GM10248 (cell line): Measurements from ENCODE around the gene ZNF71.
A peak's percentile ranks its signal among the peaks of the same experiment; 100 is the strongest.

Experiments
- CTCF ChIA-PET: fragments of 300-600 bp; sonication (Branson Sonifier 250); formaldehyde crosslinking; extraction: SDS; loops from one replicate; lab custom pipeline; 2021; ENCODE audit warnings: antibody characterized with exemption; lab: Yijun Ruan, JAX
- POLR2A ChIA-PET: fragments of 350-650 bp; sonication (Branson Sonifier 250); formaldehyde crosslinking; extraction: SDS; loops from one replicate; lab custom pipeline; 2020; ENCODE audit warnings: antibody characterized with exemption; lab: Yijun Ruan, JAX
- DNase-seq: peaks from one replicate; pipeline ENCODE4 v3.0.0; 2012; ENCODE audit errors: extremely low spot score
- CTCF ChIP-seq: IDR thresholded peaks from 2 replicates; pipeline ENCODE4 v1.5.1; 2012; ENCODE audit warnings: mild to moderate bottlenecking, low read depth; ENCODE audit errors: extremely low read depth, missing control alignments, control extremely low read depth

ZNF71 gene

GRCh38 chr19:56567274-56568120, 27.6 kb upstream of the ZNF71 start, which contains the start of gene ZNF470:
TSS of gene ZNF470 (plus strand) at chr19:56567468. CDS start at chr19:56570312, 2,844 bp downstream.
- ChIA-PET POLR2A (no interaction called here), CTCF (no interaction called here)
- peak; percentile 96 for DNase-seq
- TF ChIP-seq CTCF, result no peak

- ChIA-PET CTCF (no interaction called here), POLR2A (no interaction called here)
- DNase-seq, result no peak
- TF ChIP-seq CTCF, result no peak
These were observed 22.5 kb upstream of the ZNF71 start for GRCh38 chr19:56572589-56572988.

GRCh38 chr19:56573914-56574313, 21.2 kb upstream of the ZNF71 start:
- TF ChIP-seq CTCF, result no peak
- CTCF ChIA-PET, result no interaction called here
- DNase-seq, result no peak
- POLR2A ChIA-PET, result no interaction called here

DNA sequence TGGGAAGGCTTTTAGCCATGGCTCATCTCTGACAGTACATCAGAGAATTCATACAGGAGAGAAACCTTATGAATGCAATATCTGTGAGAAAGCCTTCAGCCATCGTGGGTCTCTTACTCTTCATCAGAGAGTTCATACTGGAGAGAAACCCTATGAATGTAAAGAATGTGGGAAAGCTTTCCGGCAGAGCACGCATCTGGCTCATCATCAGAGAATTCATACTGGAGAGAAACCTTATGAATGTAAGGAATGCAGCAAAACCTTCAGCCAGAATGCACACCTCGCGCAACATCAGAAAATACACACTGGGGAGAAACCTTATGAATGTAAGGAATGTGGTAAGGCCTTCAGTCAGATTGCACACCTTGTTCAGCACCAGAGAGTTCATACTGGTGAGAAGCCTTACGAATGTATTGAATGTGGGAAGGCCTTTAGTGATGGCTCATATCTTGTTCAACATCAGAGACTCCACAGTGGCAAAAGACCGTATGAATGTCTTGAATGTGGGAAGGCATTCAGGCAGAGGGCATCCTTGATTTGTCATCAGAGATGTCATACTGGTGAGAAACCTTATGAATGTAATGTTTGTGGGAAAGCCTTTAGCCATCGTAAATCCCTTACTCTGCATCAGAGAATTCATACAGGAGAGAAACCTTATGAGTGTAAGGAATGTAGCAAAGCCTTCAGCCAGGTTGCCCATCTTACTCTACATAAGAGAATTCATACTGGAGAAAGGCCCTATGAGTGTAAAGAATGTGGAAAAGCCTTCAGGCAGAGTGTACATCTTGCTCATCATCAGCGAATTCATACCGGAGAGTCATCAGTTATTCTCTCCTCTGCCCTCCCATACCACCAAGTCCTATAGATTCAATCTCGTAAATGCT, 17.1 kb upstream of the ZNF71 start:
- TF ChIP-seq CTCF, result no peak
- ChIA-PET POLR2A (no interaction called here), CTCF (no interaction called here)
- DNase-seq, result no peak

DNA sequence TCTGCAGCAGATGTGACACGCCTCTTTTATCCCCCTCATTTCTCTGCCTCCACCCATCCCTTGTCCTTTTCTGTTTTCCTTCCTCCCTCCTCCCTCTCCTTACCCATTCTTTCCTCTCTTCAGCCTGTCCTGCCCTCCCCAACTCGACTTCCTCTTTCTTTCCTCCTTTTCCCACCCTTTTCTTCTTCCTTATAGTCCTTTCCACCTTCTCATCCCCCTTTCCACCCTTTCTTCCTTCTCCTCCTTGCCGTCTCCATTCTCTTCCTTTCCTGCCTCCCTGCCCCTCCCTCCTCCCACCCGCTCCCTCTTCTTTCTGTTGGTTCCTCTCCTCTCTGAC, 688 bp upstream of the ZNF71 start:
- DNase-seq, result no peak
- CTCF ChIA-PET, result no interaction called here
- TF ChIP-seq CTCF, result no peak
- POLR2A ChIA-PET, result no interaction called here

GRCh38 chr19:56595548-56595899, 422 bp downstream of the ZNF71 start:
- DNase-seq, result no peak
- CTCF ChIA-PET, result no interaction called here
- POLR2A ChIA-PET, result no interaction called here
- no peak for TF ChIP-seq CTCF
